Measurements from ENCODE around the gene FAM98C. TPM values are rescaled to one million over a fixed set of nuclear protein-coding genes. Genes with fewer than 3 reads are reported as not detected.

Gene FAM98C
- polyA plus RNA-seq, 1 of the 3 experiments (the other 2 are of a cell fraction), result 26.7 TPM

DNA sequence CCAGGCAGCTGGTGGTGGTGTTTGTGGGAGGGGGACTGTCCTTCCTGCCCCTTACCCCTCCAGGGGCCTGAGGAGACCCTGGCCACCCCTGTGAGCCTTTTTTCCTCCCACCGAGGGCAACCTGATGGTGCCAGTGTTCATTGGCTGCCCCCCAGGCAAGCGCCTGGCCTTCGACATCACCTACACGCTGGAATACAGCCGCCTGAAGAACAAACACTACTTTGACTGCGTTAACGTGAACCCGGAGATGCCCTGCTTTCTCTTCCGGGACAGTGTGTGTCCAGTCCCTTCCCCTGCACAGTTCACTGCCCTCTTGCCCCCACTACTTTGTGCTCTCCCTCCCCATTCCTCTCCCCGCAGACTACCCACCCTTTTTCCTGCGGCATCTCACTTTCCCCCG lies 35.9 kb upstream of the FAM98C start:
- Histone ChIP-seq H3K9me2 (no peaks in the 10 kb centered on the region), H3K4me3 (ENCODE audit: low read depth in 2 of 2, low read length in 1 of 2) (no peak overlapping the region), H3K27me3 (ENCODE audit: insufficient read depth) (no peaks in the 10 kb centered on the region), H3K79me2 (ENCODE audit: insufficient read depth) (no peaks in the 10 kb centered on the region), H3K4me2 (no peak overlapping the region), H2AFZ (ENCODE audit: low read depth) (no peak overlapping the region), H3K4me1 (ENCODE audit: control insufficient read depth in 1 of 2, insufficient read depth in 2 of 2, low read depth in 1 of 2, low read length in 1 of 2) (no peaks in the 10 kb centered on the region; a peak in 1 of 4 replicates), H4K20me1 (ENCODE audit: insufficient read depth) (no peaks in the 10 kb centered on the region), H3K27ac (ENCODE audit: low read depth in 2 of 2, low read length in 1 of 2) (no peak overlapping the region), H3F3A (replicated peaks; ENCODE audit: insufficient read depth) (peaks cover 6% of the 10 kb centered on the region), H3K9me3 (no peaks in the 10 kb centered on the region), H3K9ac (no peak overlapping the region), H3K36me3 (replicated peaks in 1 of 2; ENCODE audit: control insufficient read depth in 1 of 2, insufficient read depth in 2 of 2, low read length in 1 of 2) (no peaks in the 10 kb centered on the region)
- no peak for DNase-seq
- POLR2A ChIA-PET, result no interaction called here
- no peak for TF ChIP-seq FOXM1 (IDR thresholded peaks at IDR 0.05; ENCODE audit: low read depth)
- CTCF ChIA-PET, result interaction anchor here (1.7 kb wide), 1 partner anchor 134 kb away, joined by 6 read pairs; no protein-coding TSS in a partner anchor
- 79% methylated on average over 12 of the region's 12 CpGs for WGBS (ENCODE audit: low lambda C conversion rate)

GRCh38 chr19:38369584-38369983 lies 33.3 kb upstream of the FAM98C start:
- H3K27me3 ChIP-seq (ENCODE audit: insufficient read depth), result no peaks in the 10 kb centered on the region
- H3K9me3 ChIP-seq, result no peaks in the 10 kb centered on the region
- no peaks in the 10 kb centered on the region for H3K9me2 ChIP-seq
- no peak for DNase-seq
- no peak overlapping the region for H3K27ac ChIP-seq (ENCODE audit: low read depth in 2 of 2, low read length in 1 of 2)
- CTCF ChIA-PET, result no interaction called here
- no peaks in the 10 kb centered on the region for H3K79me2 ChIP-seq (ENCODE audit: insufficient read depth)
- no peak overlapping the region for H2AFZ ChIP-seq (ENCODE audit: low read depth)
- TF ChIP-seq GATA2 (CRISPR knock-in tag; IDR thresholded peaks at IDR 0.05), result no peak
- TF ChIP-seq TCF12 (IDR thresholded peaks at IDR 0.05), result no peak
- no peak for TF ChIP-seq TAF1 (IDR thresholded peaks at IDR 0.05; ENCODE audit: borderline replicate concordance, low read depth, low read length)
- TF ChIP-seq CHD2 (IDR thresholded peaks at IDR 0.05; ENCODE audit: low read length, partially characterized antibody), result no peak
- no peak for TF ChIP-seq USF1 (IDR thresholded peaks at IDR 0.05; ENCODE audit: borderline replicate concordance, low read depth)
- TF ChIP-seq NFIC (IDR thresholded peaks at IDR 0.05; ENCODE audit: borderline replicate concordance), result no peak
- TF ChIP-seq FOXJ3 (CRISPR knock-in tag; IDR thresholded peaks at IDR 0.05), result no peak
- no peak for TF ChIP-seq USF2 (IDR thresholded peaks at IDR 0.05; ENCODE audit: borderline replicate concordance, low read depth, low read length)
- TF ChIP-seq SMC3 (IDR thresholded peaks at IDR 0.05; ENCODE audit: low read depth, low read length), result no peak
- no peak overlapping the region for H3K4me3 ChIP-seq (ENCODE audit: low read depth in 2 of 2, low read length in 1 of 2)
- no peak overlapping the region for H3K9ac ChIP-seq
- no peak overlapping the region for H3K4me2 ChIP-seq
- H4K20me1 ChIP-seq (ENCODE audit: insufficient read depth), result no peaks in the 10 kb centered on the region
- H3K36me3 ChIP-seq (replicated peaks in 1 of 2; ENCODE audit: control insufficient read depth in 1 of 2, insufficient read depth in 2 of 2, low read length in 1 of 2), result no peaks in the 10 kb centered on the region
- H3F3A ChIP-seq (replicated peaks; ENCODE audit: insufficient read depth), result no peaks in the 10 kb centered on the region
- H3K4me1 ChIP-seq (ENCODE audit: control insufficient read depth in 1 of 2, insufficient read depth in 2 of 2, low read depth in 1 of 2, low read length in 1 of 2), result no peaks in the 10 kb centered on the region; a peak in 1 of 4 replicates
- POLR2A ChIA-PET, result no interaction called here
- WGBS (ENCODE audit: low lambda C conversion rate), result 71% methylated on average over 2 of the region's 2 CpGs

DNA sequence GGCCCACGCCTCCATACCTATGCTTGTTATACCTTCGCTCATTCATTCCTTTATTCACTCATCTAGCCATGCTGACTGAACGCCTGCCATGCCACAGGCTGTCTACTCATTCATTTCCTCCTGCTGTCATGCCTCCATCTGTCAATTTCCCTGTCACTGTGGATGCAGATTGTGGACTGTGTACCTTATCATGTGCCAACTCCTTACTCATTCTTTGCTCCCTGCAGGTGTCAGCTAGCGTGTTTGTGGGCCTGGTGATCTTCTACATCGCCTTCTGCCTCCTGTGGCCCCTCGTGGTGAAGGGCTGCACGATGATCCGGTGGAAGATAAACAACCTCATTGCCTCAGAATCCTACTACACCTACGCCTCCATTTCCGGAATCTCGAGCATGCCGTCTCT lies 32.6 kb upstream of the FAM98C start:
- POLR2A ChIA-PET, result no interaction called here
- 42% methylated on average over 12 of the region's 12 CpGs for WGBS (ENCODE audit: low lambda C conversion rate)

More for the DNA sequence above, 32.6 kb upstream of the FAM98C start:
- no peaks in the 10 kb centered on the region for H3K36me3 ChIP-seq (replicated peaks in 1 of 2; ENCODE audit: control insufficient read depth in 1 of 2, insufficient read depth in 2 of 2, low read length in 1 of 2)
- no peak overlapping the region for H3K27ac ChIP-seq (ENCODE audit: low read depth in 2 of 2, low read length in 1 of 2)
- H3K9me3 ChIP-seq, result no peaks in the 10 kb centered on the region
- no peaks in the 10 kb centered on the region for H3F3A ChIP-seq (replicated peaks; ENCODE audit: insufficient read depth)
- H3K79me2 ChIP-seq (ENCODE audit: insufficient read depth), result peaks cover 6% of the 10 kb centered on the region
- H2AFZ ChIP-seq (ENCODE audit: low read depth), result no peak overlapping the region
- TF ChIP-seq NFIC (IDR thresholded peaks at IDR 0.05; ENCODE audit: borderline replicate concordance) (no peak), TCF12 (IDR thresholded peaks at IDR 0.05) (no peak), YY1 (IDR thresholded peaks at IDR 0.05; ENCODE audit: low read depth) (no peak), USF1 (IDR thresholded peaks at IDR 0.05; ENCODE audit: borderline replicate concordance, low read depth) (no peak), TAF1 (IDR thresholded peaks at IDR 0.05; ENCODE audit: borderline replicate concordance, low read depth, low read length) (no peak)
- H4K20me1 ChIP-seq (ENCODE audit: insufficient read depth), result peaks cover under 1% of the 10 kb centered on the region; the same call in 1 of the 2 replicates
- no peak overlapping the region for H3K9ac ChIP-seq
- no peaks in the 10 kb centered on the region for H3K9me2 ChIP-seq
- no peak overlapping the region for H3K4me3 ChIP-seq (ENCODE audit: low read depth in 2 of 2, low read length in 1 of 2)
- no peaks in the 10 kb centered on the region; a peak in 1 of 4 replicates for H3K4me1 ChIP-seq (ENCODE audit: control insufficient read depth in 1 of 2, insufficient read depth in 2 of 2, low read depth in 1 of 2, low read length in 1 of 2)
- no peaks in the 10 kb centered on the region for H3K27me3 ChIP-seq (ENCODE audit: insufficient read depth)
- DNase-seq, result no peak
- no peak overlapping the region for H3K4me2 ChIP-seq
- CTCF ChIA-PET, result interaction anchor here (0.6 kb wide), 1 partner anchor 32 kb away, joined by 3 read pairs; the partner anchor contains the start of gene FAM98C
